GM23338 (cell line): ENCODE measurements around the gene ZNF281. TPM values are rescaled to one million over a fixed set of nuclear protein-coding genes. Genes with fewer than 3 reads are reported as not detected.

Source experiments
- ATAC-seq: fragments of 200-7000 bp; cut with Tn5 transposase; 3 replicates; pipeline ENCODE4 v1.9.1; 2020
- DNase-seq: peaks from one replicate; pipeline ENCODE4 v3.0.0-alpha.2; 2015; ENCODE audit warnings: low spot score
- H2AFZ ChIP-seq: fragments of 200-600 bp; sonication (generic); 2 replicates; pipeline ENCODE4 v1.8.0; 2016; ENCODE audit warnings: antibody characterized with exemption, mild to moderate bottlenecking, moderate library complexity
- H3F3A ChIP-seq: fragments of 200-600 bp; sonication (generic); replicated peaks from 2 replicates; pipeline ENCODE4 v1.8.0; 2017; ENCODE audit warnings: antibody characterized with exemption, mixed run types, low read depth
- H3K27ac ChIP-seq: fragments of 200-600 bp; sonication (generic); 2 replicates; pipeline ENCODE4 v1.6.1; 2016; ENCODE audit warnings: low read depth
- H3K27me3 ChIP-seq: fragments of 200-600 bp; sonication (generic); 2 replicates; pipeline ENCODE4 v1.8.0; 2016; ENCODE audit warnings: mild to moderate bottlenecking, mixed run types, moderate library complexity; ENCODE audit not compliant: insufficient read depth
- H3K36me3 ChIP-seq: fragments of 200-600 bp; sonication (generic); 2 replicates; pipeline ENCODE4 v1.8.0; 2016; ENCODE audit warnings: mild to moderate bottlenecking; ENCODE audit not compliant: insufficient read depth
- H3K4me1 ChIP-seq: fragments of 200-600 bp; sonication (generic); 2 replicates; pipeline ENCODE4 v1.8.0; 2016; ENCODE audit warnings: mild to moderate bottlenecking, moderate library complexity; ENCODE audit not compliant: insufficient read depth
- H3K4me2 ChIP-seq: fragments of 200-600 bp; sonication (generic); 2 replicates; pipeline ENCODE4 v1.7.1; 2017; ENCODE audit warnings: mixed run types
- H3K4me3 ChIP-seq: fragments of 200-600 bp; sonication (generic); 2 replicates; pipeline ENCODE4 v1.6.1; 2016; ENCODE audit warnings: mixed run types
- H3K79me2 ChIP-seq: fragments of 200-600 bp; sonication (generic); replicated peaks from 2 replicates; pipeline ENCODE4 v1.8.0; 2017; ENCODE audit warnings: mild to moderate bottlenecking; ENCODE audit not compliant: insufficient read depth
- H3K9me2 ChIP-seq: fragments of 200-600 bp; sonication (generic); 2 replicates; pipeline ENCODE4 v1.8.0; 2017; ENCODE audit not compliant: insufficient read depth
- H4K20me1 ChIP-seq: fragments of 200-600 bp; sonication (generic); replicated peaks from 2 replicates; pipeline ENCODE4 v1.8.0; 2017; ENCODE audit warnings: mild to moderate bottlenecking; ENCODE audit not compliant: insufficient read depth
- H3K27ac Mint-ChIP-seq: 2 replicates; pipeline ENCODE4 v1.8.0; 2020; ENCODE audit warnings: inconsistent platforms, mild to moderate bottlenecking, moderate library complexity, mixed read lengths
- H3K27me3 Mint-ChIP-seq: 3 replicates; pipeline ENCODE4 v1.8.0; 2022; ENCODE audit warnings: low read depth, mild to moderate bottlenecking, moderate library complexity, mixed read lengths, inconsistent platforms; ENCODE audit not compliant: insufficient read depth, poor library complexity
- H3K36me3 Mint-ChIP-seq: 3 replicates; pipeline ENCODE4 v1.8.0; 2021; ENCODE audit warnings: low read depth, mild to moderate bottlenecking, inconsistent platforms, moderate library complexity, mixed read lengths
- H3K4me1 Mint-ChIP-seq: 3 replicates; pipeline ENCODE4 v1.8.0; 2020; ENCODE audit warnings: mild to moderate bottlenecking, inconsistent platforms, mixed read lengths
- H3K4me3 Mint-ChIP-seq: 3 replicates; pipeline ENCODE4 v1.8.0; 2021; ENCODE audit warnings: moderate library complexity, mild to moderate bottlenecking, inconsistent platforms, mixed read lengths
- H3K9me3 Mint-ChIP-seq: 3 replicates; pipeline ENCODE4 v1.8.0; 2020; ENCODE audit warnings: moderate library complexity, mild to moderate bottlenecking, inconsistent platforms, mixed read lengths
- CREB1 ChIP-seq: fragments of 250-450 bp; sonication (Bioruptor Pico); IDR thresholded peaks from 2 replicates; pipeline ENCODE4 v1.5.0; 2020; ENCODE audit warnings: low read depth, mild to moderate bottlenecking, moderate library complexity
- CTCF ChIP-seq, 2 experiments: fragments of 200-600 bp in 1 of 2; sonication (generic) in 1 of 2; conservative IDR thresholded peaks; 2 replicates each; pipeline versions ENCODE4 v1.5.1 to v1.6.1; 2016 to 2017; ENCODE audit warnings: antibody characterized with exemption in 2 of 2, low read depth in 2 of 2, mild to moderate bottlenecking in 2 of 2, moderate library complexity in 1 of 2
- REST ChIP-seq: IDR thresholded peaks from one replicate; pipeline ENCODE4 v1.6.1; 2018; ENCODE audit warnings: antibody characterized with exemption; ENCODE audit not compliant: unreplicated experiment
- STAT1 ChIP-seq: IDR thresholded peaks from one replicate; pipeline ENCODE4 v1.6.1; 2016; ENCODE audit warnings: antibody characterized with exemption; ENCODE audit not compliant: unreplicated experiment
- ZNF331 ChIP-seq: fragments of 250-450 bp; sonication (Bioruptor Pico); IDR thresholded peaks from 2 replicates; pipeline ENCODE4 v1.5.0; 2020; ENCODE audit warnings: low read depth, mild to moderate bottlenecking, moderate library complexity
- polyA plus RNA-seq: library from polyadenylated mRNA; unstranded; fragments of >200 nt; fragmentation: Nextera tagmentation; extraction: Ambion mirVana; gene quantifications from 2 replicates; pipeline ENCODE4 v1.2.1, GENCODE V29; 2016
- total RNA-seq: library from RNA; depleted of rRNA; stranded (reverse); fragments of >200 nt; shearing (Covaris generic); gene quantifications from 2 replicates; pipeline ENCODE4 v1.2.3, GENCODE V29; 2014

The ZNF281 gene
- total and polyA plus RNA-seq, 2 experiments from 2014 or later: 62.1 to 79.3 TPM

- H3K4me1 Mint-ChIP-seq: peaks cover 83% of the 10 kb centered on the region
- TF ChIP-seq STAT1 (no peak), CREB1 (CRISPR knock-in tag) (no peak), CTCF (conservative IDR thresholded peaks at IDR 0.05; ENCODE audit: low read depth in 2 of 2) (no peak), REST (no peak)
- H3K9me3 Mint-ChIP-seq: no peaks in the 10 kb centered on the region
- no peaks in the 10 kb centered on the region for H3F3A ChIP-seq
- no peak overlapping the region for H3K4me3 ChIP-seq
- peaks cover 5% of the 10 kb centered on the region for H3K27me3 Mint-ChIP-seq
- H3K36me3 Mint-ChIP-seq: peaks cover 22% of the 10 kb centered on the region
- H2AFZ ChIP-seq: no peak overlapping the region
- H4K20me1 ChIP-seq: no peaks in the 10 kb centered on the region
- ATAC-seq (no peak), DNase-seq (no peak)
- H3K79me2 ChIP-seq: no peaks in the 10 kb centered on the region
- no peak overlapping the region for H3K27ac Mint-ChIP-seq
- H3K4me1 ChIP-seq: peaks cover 73% of the 10 kb centered on the region
- H3K27me3 ChIP-seq: no peaks in the 10 kb centered on the region
- no peak overlapping the region for H3K27ac ChIP-seq
- no peaks in the 10 kb centered on the region for H3K9me2 ChIP-seq
- peak overlapping the region; percentile 68 for H3K4me2 ChIP-seq
- no peaks in the 10 kb centered on the region for H3K36me3 ChIP-seq
- peak overlapping the region; percentile 22; the same call in 1 of the 3 replicates for H3K4me3 Mint-ChIP-seq
Measured at GRCh38 chr1:200372885-200373181, 37.0 kb downstream of the ZNF281 start.

- Mint-ChIP-seq H3K27ac (peak overlapping the region; percentile 76), H3K36me3 (peaks cover 27% of the 10 kb centered on the region), H3K9me3 (no peaks in the 10 kb centered on the region), H3K4me1 (peaks cover 84% of the 10 kb centered on the region), H3K27me3 (peaks cover 8% of the 10 kb centered on the region), H3K4me3 (peak overlapping the region; percentile 22; the same call in 2 of the 3 replicates)
- Histone ChIP-seq H3F3A (no peaks in the 10 kb centered on the region), H2AFZ (no peak overlapping the region), H3K4me1 (peaks cover 70% of the 10 kb centered on the region), H3K9me2 (no peaks in the 10 kb centered on the region), H3K4me2 (peak overlapping the region; percentile 68), H3K27me3 (no peaks in the 10 kb centered on the region), H3K79me2 (no peaks in the 10 kb centered on the region), H3K36me3 (no peaks in the 10 kb centered on the region), H3K27ac (peak overlapping the region; percentile 30; the same call in 1 of the 2 replicates), H4K20me1 (no peaks in the 10 kb centered on the region), H3K4me3 (no peak overlapping the region)
- peak; percentile 27; the same call in 2 of the 3 replicates for ATAC-seq
- DNase-seq: peak; percentile 67
- TF ChIP-seq ZNF331 (CRISPR knock-in tag) (no peak), CREB1 (CRISPR knock-in tag) (no peak)
Measured at GRCh38 chr1:200372095-200372884, 37.5 kb downstream of the ZNF281 start.
